ENCODE results near the gene SH2D4B. TPM values are rescaled to one million over a fixed set of nuclear protein-coding genes. Genes with fewer than 3 reads are reported as not detected.

The SH2D4B gene
- total RNA-seq, 4 donors from 2014 or later: 0.26 to 0.42 TPM; not detected in 2

- Histone ChIP-seq H3K4me3 (no peak overlapping the region), H3K27ac (replicated peaks in 1 of 4) (no peak overlapping the region), H3K9me3 (no peaks in the 10 kb centered on the region), H3K4me1 (no peaks in the 10 kb centered on the region), H3K27me3 (peaks cover 0 to 6% (median 0%) of the 10 kb centered on the region in 4 donors), H3K36me3 (no peaks in the 10 kb centered on the region)
- WGBS: 59% methylated on average over 13 of the region's 15 CpGs
- intact Hi-C loops (cut with DNase I): no loop called here
- no peak for DNase-seq (ENCODE audit: extremely low spot score)
- no peak for TF ChIP-seq POLR2A (IDR thresholded peaks at IDR 0.05; ENCODE audit: low read depth)
- TF ChIP-seq POLR2AphosphoS5 (IDR thresholded peaks at IDR 0.05): no peak
- peak in 2 of 3 experiments; percentile 34 to 53 for TF ChIP-seq CTCF (IDR thresholded peaks at IDR 0.05)
- TF ChIP-seq EP300 (IDR thresholded peaks at IDR 0.05): no peak
These were observed 58.9 kb downstream of the SH2D4B start for GRCh38 chr10:80596391-80597257.

GRCh38 chr10:80598084-80598798 lies 60.5 kb downstream of the SH2D4B start:
- 65% methylated on average over 3 of the region's 3 CpGs for WGBS
- Histone ChIP-seq H3K9me3 (no peaks in the 10 kb centered on the region), H3K27ac (replicated peaks in 1 of 4) (no peak overlapping the region), H3K36me3 (no peaks in the 10 kb centered on the region), H3K27me3 (peaks cover 0 to 6% (median 0%) of the 10 kb centered on the region in 4 donors), H3K4me3 (no peak overlapping the region), H3K4me1 (no peaks in the 10 kb centered on the region)
- TF ChIP-seq POLR2A (IDR thresholded peaks at IDR 0.05; ENCODE audit: low read depth) (no peak), EP300 (IDR thresholded peaks at IDR 0.05) (no peak), POLR2AphosphoS5 (IDR thresholded peaks at IDR 0.05) (no peak)
- DNase-seq (ENCODE audit: extremely low spot score): no peak
- intact Hi-C loops (cut with DNase I): no loop called here

GRCh38 chr10:80598951-80599350 lies 61.2 kb downstream of the SH2D4B start:
- Histone ChIP-seq H3K4me3 (no peak overlapping the region), H3K4me1 (no peaks in the 10 kb centered on the region), H3K27ac (replicated peaks in 1 of 4) (no peak overlapping the region), H3K36me3 (no peaks in the 10 kb centered on the region), H3K9me3 (no peaks in the 10 kb centered on the region), H3K27me3 (peaks cover 0 to 6% (median 0%) of the 10 kb centered on the region in 4 donors)
- WGBS: 88% methylated on average over 6 of the region's 6 CpGs
- TF ChIP-seq POLR2AphosphoS5 (IDR thresholded peaks at IDR 0.05): no peak
- TF ChIP-seq POLR2A (IDR thresholded peaks at IDR 0.05; ENCODE audit: low read depth): no peak
- no peak for TF ChIP-seq EP300 (IDR thresholded peaks at IDR 0.05)
- TF ChIP-seq CTCF (IDR thresholded peaks at IDR 0.05): no peak
- DNase-seq (ENCODE audit: extremely low spot score): no peak
- intact Hi-C loops (cut with DNase I): no loop called here

- 48% methylated on average over 8 of the region's 8 CpGs for WGBS
- H3K9me3 ChIP-seq: no peaks in the 10 kb centered on the region
- no peak for DNase-seq (ENCODE audit: extremely low spot score)
- TF ChIP-seq CTCF (IDR thresholded peaks at IDR 0.05) (peak in 1 of 3 experiments; percentile 40), POLR2AphosphoS5 (IDR thresholded peaks at IDR 0.05) (no peak), EP300 (IDR thresholded peaks at IDR 0.05) (no peak), POLR2A (IDR thresholded peaks at IDR 0.05; ENCODE audit: low read depth) (no peak)
- no peak overlapping the region for H3K27ac ChIP-seq (replicated peaks in 1 of 4)
- H3K4me1 ChIP-seq: no peaks in the 10 kb centered on the region
- H3K4me3 ChIP-seq: no peak overlapping the region
- intact Hi-C loops (cut with DNase I): no loop called here
- H3K36me3 ChIP-seq: no peaks in the 10 kb centered on the region
- peaks cover 0 to 6% (median 0%) of the 10 kb centered on the region in 4 donors for H3K27me3 ChIP-seq
These were observed 61.7 kb downstream of the SH2D4B start for GRCh38 chr10:80599424-80599847.

- WGBS: 82% methylated on average over 3 of the region's 3 CpGs
- Histone ChIP-seq H3K9me3 (no peaks in the 10 kb centered on the region), H3K4me1 (no peaks in the 10 kb centered on the region), H3K36me3 (no peaks in the 10 kb centered on the region), H3K27me3 (peaks cover 0 to 6% (median 0%) of the 10 kb centered on the region in 4 donors), H3K4me3 (no peak overlapping the region), H3K27ac (replicated peaks in 1 of 4) (no peak overlapping the region)
- no peak for DNase-seq (ENCODE audit: extremely low spot score)
- TF ChIP-seq EP300 (IDR thresholded peaks at IDR 0.05) (no peak), CTCF (IDR thresholded peaks at IDR 0.05) (no peak), POLR2A (IDR thresholded peaks at IDR 0.05; ENCODE audit: low read depth) (no peak), POLR2AphosphoS5 (IDR thresholded peaks at IDR 0.05) (no peak)
- intact Hi-C loops (cut with DNase I): no loop called here
These were observed 62.6 kb downstream of the SH2D4B start for GRCh38 chr10:80600256-80600655.
